Urothelium cell line (cell line): Measurements from ENCODE around the gene ADIPOQ.
"Not testable (repeated sequence)": the region's sequence is repeated elsewhere in the genome, so short reads cannot be mapped to it uniquely, and the experiment has no call there.

Source experiments
- DNase-seq: peaks from one replicate; pipeline ENCODE4 v3.0.0; 2011; ENCODE audit warnings: low spot score, mixed read lengths
- FAIRE-seq: peaks from 2 replicates; lab custom pipeline; 2011; peaks lifted over from hg19 to GRCh38; lab: Jason Lieb, UNC

Gene ADIPOQ

DNA sequence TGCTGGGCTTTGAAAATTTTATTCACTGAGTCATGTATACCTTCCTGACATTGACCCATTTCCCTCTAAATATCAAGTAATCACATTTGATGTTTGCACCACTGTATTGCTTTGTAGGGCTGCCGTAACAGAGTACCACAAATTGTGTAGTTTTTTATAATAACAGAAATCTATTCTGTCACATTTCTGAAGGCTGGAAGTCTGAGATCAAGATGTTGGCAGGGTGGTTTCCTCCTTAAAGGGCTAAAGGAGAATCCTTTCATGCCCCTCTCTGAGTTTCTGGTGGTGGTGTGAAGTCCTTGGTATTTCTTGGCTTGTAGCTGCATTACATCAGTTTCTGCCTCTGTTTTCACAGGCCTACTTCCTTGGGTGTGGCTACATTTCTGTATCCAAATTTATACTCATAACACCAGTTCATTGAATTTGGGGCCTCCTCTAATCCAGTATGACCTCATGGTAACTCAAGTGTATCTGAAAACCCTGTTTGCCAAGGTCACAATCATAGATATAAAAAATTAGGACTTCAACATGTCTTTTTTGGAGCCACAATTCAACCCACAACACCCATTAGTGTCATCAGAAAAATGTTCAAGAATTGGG lies 58.7 kb downstream of the ADIPOQ start:
- FAIRE-seq (no peak), DNase-seq (no peak)

DNA sequence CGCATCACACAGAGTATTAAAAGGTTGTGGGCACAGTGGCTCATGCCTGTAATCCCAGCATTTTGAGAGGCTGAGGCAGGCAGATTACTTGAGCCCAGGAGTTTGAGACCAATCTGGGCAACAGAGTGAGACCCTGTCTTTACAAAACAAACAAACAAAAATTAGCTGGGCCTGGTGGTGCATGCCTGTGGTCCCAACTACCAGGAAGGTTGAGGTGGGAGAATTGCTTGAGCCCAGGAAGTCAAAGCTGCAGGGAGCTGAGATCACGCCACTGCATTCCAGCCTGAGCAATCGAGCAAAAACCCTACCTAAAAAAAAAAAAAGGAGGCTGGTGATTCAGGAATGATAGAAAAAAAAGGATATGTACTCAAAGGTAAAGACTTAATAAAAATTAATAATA lies 59.6 kb downstream of the ADIPOQ start:
- DNase-seq (no peak), FAIRE-seq (no peak)

DNA sequence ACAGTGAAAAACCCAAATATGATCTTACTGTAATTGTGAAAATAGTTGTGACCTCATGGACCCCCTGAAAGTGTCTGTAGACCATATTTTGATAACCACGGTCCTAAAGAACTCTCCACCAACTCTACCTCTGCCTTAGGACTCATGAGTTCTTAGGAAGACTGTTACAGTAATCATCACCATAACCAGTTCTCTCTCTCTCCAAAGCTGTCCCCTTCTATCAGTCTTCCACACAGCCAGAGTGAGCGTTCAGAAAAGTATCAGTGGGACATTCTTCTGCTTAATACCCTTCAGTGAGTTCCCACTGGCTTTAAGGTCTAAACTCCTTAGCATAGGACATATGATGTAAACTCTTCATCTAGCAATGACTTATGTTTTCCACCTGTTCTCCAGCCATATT lies 60.2 kb downstream of the ADIPOQ start:
- DNase-seq (no peak), FAIRE-seq (no peak)

DNA sequence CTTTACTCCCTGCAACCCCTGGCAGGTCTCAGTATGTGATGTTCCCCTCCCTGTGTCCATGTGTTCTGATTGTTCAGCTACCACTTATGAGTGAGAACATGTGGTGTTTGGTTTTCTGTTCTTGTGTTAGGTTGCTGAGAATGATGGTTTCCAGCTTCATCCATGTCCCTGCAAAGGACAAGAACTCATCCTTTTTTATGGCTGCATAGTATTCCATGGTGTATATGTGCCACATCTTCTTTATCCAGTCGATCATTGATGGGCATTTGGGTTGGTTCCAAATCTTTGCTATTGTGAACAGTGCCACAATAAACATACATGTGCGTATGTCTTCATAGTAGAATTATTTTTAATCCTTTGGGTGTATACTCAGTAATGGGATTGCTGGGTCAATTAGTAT lies 61.2 kb downstream of the ADIPOQ start:
- DNase-seq, FAIRE-seq: not testable (repeated sequence)

DNA sequence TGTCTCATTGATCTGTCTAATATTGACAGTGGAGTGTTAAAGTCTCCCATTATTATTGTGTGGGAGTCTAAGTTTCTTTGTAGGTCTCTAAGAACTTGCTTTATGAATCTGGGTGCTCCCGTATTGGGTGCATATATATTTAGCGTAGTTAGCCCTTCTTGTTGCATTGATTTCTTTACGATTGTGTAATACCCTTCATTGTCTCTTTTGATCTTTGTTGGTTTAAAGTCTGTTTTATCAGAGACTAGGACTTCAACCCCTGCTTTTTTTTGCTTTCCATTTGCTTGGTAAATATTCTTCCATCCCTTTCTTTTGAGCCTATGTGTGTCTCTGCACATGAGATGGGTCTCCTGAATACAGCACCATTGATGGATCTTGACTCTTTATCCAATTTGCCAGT lies 64.6 kb downstream of the ADIPOQ start:
- DNase-seq, FAIRE-seq: not testable (repeated sequence)
